Stomach smooth muscle (tissue), 2 donors: ENCODE measurements around the gene ZMIZ1.

ENCODE experiments used
- H3K27ac ChIP-seq: one replicate; pipeline ENCODE4 v1.7.0; 2013; ENCODE audit warnings: mild to moderate bottlenecking, low read length, inconsistent platforms
- H3K27me3 ChIP-seq, 2 donors: one replicate each; pipeline ENCODE4 v1.7.0; 2013; ENCODE audit warnings: low read length in 2 of 2; ENCODE audit not compliant: insufficient read depth in 2 of 2, control insufficient read depth in 1 of 2
- H3K36me3 ChIP-seq, 2 donors: one replicate each; pipeline ENCODE4 v1.7.0; 2013; ENCODE audit warnings: low read length in 2 of 2; ENCODE audit not compliant: control insufficient read depth in 2 of 2, insufficient read depth in 2 of 2
- H3K4me1 ChIP-seq: one replicate; pipeline ENCODE4 v1.7.0; 2013; ENCODE audit warnings: low read length; ENCODE audit not compliant: control insufficient read depth, insufficient read depth
- H3K4me3 ChIP-seq, 2 donors: one replicate each; pipeline ENCODE4 v1.7.0; 2013; ENCODE audit warnings: low read length in 2 of 2
- H3K9ac ChIP-seq, 2 donors: one replicate each; pipeline ENCODE4 v1.7.0; 2013; ENCODE audit warnings: low read length in 2 of 2, mild to moderate bottlenecking in 1 of 2
- H3K9me3 ChIP-seq, 2 donors: one replicate each; pipeline ENCODE4 v1.7.0; 2013; ENCODE audit warnings: low read length in 2 of 2; ENCODE audit not compliant: control insufficient read depth in 2 of 2
- donor health status: healthy.
- donor health status: Pancreatic carcinoma.

Gene ZMIZ1

GRCh38 chr10:79255007-79255507 is 186.3 kb downstream of the ZMIZ1 start:
- no peak overlapping the region for H3K4me3 ChIP-seq
- no peaks in the 10 kb centered on the region for H3K9me3 ChIP-seq
- no peaks in the 10 kb centered on the region for H3K27me3 ChIP-seq
- no peak overlapping the region for H3K27ac ChIP-seq
- H3K36me3 ChIP-seq, result peaks cover 0 to 6% of the 10 kb centered on the region in 2 donors
- H3K4me1 ChIP-seq, result peaks cover 53% of the 10 kb centered on the region
- no peak overlapping the region for H3K9ac ChIP-seq

- Histone ChIP-seq H3K4me3 (no peak overlapping the region), H3K36me3 (peaks cover 0 to 6% of the 10 kb centered on the region in 2 donors), H3K9ac (no peak overlapping the region), H3K4me1 (peaks cover 56% of the 10 kb centered on the region), H3K27me3 (no peaks in the 10 kb centered on the region), H3K27ac (peak overlapping the region; percentile 18), H3K9me3 (no peaks in the 10 kb centered on the region)
Observed at GRCh38 chr10:79256264-79256806, 187.6 kb downstream of the ZMIZ1 start.

- Histone ChIP-seq H3K9ac (no peak overlapping the region), H3K4me1 (peaks cover 64% of the 10 kb centered on the region), H3K27me3 (no peaks in the 10 kb centered on the region), H3K36me3 (peaks cover 0 to 8% of the 10 kb centered on the region in 2 donors), H3K9me3 (no peaks in the 10 kb centered on the region), H3K27ac (peak overlapping the region; percentile 91), H3K4me3 (no peak overlapping the region)
Observed at GRCh38 chr10:79258894-79259293, 190.1 kb downstream of the ZMIZ1 start.

GRCh38 chr10:79259834-79260233 is 191.1 kb downstream of the ZMIZ1 start:
- Histone ChIP-seq H3K36me3 (peaks cover 0 to 8% of the 10 kb centered on the region in 2 donors), H3K27ac (peak overlapping the region; percentile 91), H3K9me3 (no peaks in the 10 kb centered on the region), H3K4me1 (peaks cover 64% of the 10 kb centered on the region), H3K4me3 (no peak overlapping the region), H3K27me3 (no peaks in the 10 kb centered on the region), H3K9ac (no peak overlapping the region)

- Histone ChIP-seq H3K27me3 (no peaks in the 10 kb centered on the region), H3K4me3 (peak overlapping the region; percentile 2 to 44), H3K9ac (peak overlapping the region; percentile 31 to 66), H3K27ac (peak overlapping the region; percentile 91), H3K36me3 (peaks cover 0 to 8% of the 10 kb centered on the region in 2 donors), H3K9me3 (no peaks in the 10 kb centered on the region), H3K4me1 (peaks cover 73% of the 10 kb centered on the region)
Observed at GRCh38 chr10:79260811-79261740, 192.3 kb downstream of the ZMIZ1 start.

- Histone ChIP-seq H3K36me3 (peaks cover 0 to 8% of the 10 kb centered on the region in 2 donors), H3K4me1 (peaks cover 80% of the 10 kb centered on the region)
Observed at GRCh38 chr10:79262131-79262530, 193.4 kb downstream of the ZMIZ1 start.

GRCh38 chr10:79262959-79263746 is 194.4 kb downstream of the ZMIZ1 start:
- no peak overlapping the region for H3K9ac ChIP-seq
- peaks cover 84% of the 10 kb centered on the region for H3K4me1 ChIP-seq
- peak overlapping the region; percentile 18 for H3K27ac ChIP-seq
- H3K27me3 ChIP-seq, result no peaks in the 10 kb centered on the region
- peaks cover 3 to 6% of the 10 kb centered on the region in 2 donors for H3K36me3 ChIP-seq
- H3K9me3 ChIP-seq, result no peaks in the 10 kb centered on the region
- no peak overlapping the region for H3K4me3 ChIP-seq

More at GRCh38 chr10:79262131-79262530, 193.4 kb downstream of the ZMIZ1 start:
- Histone ChIP-seq H3K27me3 (no peaks in the 10 kb centered on the region), H3K9ac (no peak overlapping the region), H3K27ac (peak overlapping the region; percentile 91), H3K4me3 (no peak overlapping the region), H3K9me3 (no peaks in the 10 kb centered on the region)

GRCh38 chr10:79263939-79264338 is 195.2 kb downstream of the ZMIZ1 start:
- H3K9ac ChIP-seq, result no peak overlapping the region

GRCh38 chr10:79264942-79265341 is 196.2 kb downstream of the ZMIZ1 start:
- H3K4me1 ChIP-seq, result peaks cover 79% of the 10 kb centered on the region
- H3K9me3 ChIP-seq, result no peaks in the 10 kb centered on the region
- H3K27me3 ChIP-seq, result no peaks in the 10 kb centered on the region
- H3K27ac ChIP-seq, result no peak overlapping the region
- peaks cover 4 to 8% of the 10 kb centered on the region in 2 donors for H3K36me3 ChIP-seq
- H3K9ac ChIP-seq, result no peak overlapping the region
- H3K4me3 ChIP-seq, result no peak overlapping the region

More at GRCh38 chr10:79263939-79264338, 195.2 kb downstream of the ZMIZ1 start:
- Histone ChIP-seq H3K9me3 (no peaks in the 10 kb centered on the region), H3K4me1 (peaks cover 84% of the 10 kb centered on the region), H3K27me3 (no peaks in the 10 kb centered on the region), H3K4me3 (no peak overlapping the region), H3K36me3 (peaks cover 4 to 8% of the 10 kb centered on the region in 2 donors), H3K27ac (no peak overlapping the region)

- H3K27me3 ChIP-seq, result no peaks in the 10 kb centered on the region
- no peaks in the 10 kb centered on the region for H3K9me3 ChIP-seq
- peak overlapping the region in 1 of 2 donors; percentile 29 for H3K9ac ChIP-seq
- H3K27ac ChIP-seq, result peak overlapping the region; percentile 46
- peaks cover 79% of the 10 kb centered on the region for H3K4me1 ChIP-seq
- H3K4me3 ChIP-seq, result no peak overlapping the region
- peaks cover 4 to 10% of the 10 kb centered on the region in 2 donors for H3K36me3 ChIP-seq
Observed at GRCh38 chr10:79266084-79266483, 197.3 kb downstream of the ZMIZ1 start.
